CMK (cell line): Measurements from ENCODE around the gene MAP3K20.
"Not testable (repeated sequence)": the region's sequence is repeated elsewhere in the genome, so short reads cannot be mapped to it uniquely, and the experiment has no call there.

Source experiments
- DNase-seq: peaks from one replicate; pipeline ENCODE4 v3.0.0-alpha.2; 2010; ENCODE audit warnings: low read depth

Gene MAP3K20

DNA sequence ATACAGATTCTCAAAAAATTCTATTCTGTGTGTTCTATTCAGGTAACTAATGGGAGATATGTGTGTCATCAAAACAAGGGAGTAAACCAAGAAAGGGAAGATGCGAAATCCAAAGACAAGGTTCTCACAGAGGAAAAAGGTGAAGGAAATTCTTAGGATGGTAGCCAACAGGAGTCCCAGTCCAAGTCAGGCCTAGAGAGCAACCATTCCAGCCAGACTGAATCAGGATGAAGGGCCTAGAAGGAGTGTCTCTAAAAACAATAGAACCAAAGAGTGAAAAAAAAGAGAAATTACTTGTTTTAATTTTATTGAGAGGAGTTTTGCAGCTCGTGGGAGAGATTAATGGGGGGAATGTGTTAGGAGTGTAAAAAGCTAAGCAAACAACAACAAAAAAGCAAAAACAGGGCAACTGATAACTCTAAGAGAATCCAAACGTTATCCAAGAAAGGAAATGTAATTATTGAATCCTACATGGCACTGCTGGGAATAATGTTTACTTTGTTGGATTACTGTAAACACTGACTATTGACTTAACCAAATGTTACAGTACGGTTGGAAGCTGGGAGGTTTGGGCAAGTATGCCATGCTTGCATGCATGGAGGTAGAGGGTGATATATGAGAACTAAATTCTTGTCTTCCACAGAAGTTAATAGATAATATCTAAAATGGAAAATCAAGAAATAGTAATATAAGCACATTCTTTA is 12.3 kb downstream of the MAP3K20 start:
- DNase-seq = no peak

DNA sequence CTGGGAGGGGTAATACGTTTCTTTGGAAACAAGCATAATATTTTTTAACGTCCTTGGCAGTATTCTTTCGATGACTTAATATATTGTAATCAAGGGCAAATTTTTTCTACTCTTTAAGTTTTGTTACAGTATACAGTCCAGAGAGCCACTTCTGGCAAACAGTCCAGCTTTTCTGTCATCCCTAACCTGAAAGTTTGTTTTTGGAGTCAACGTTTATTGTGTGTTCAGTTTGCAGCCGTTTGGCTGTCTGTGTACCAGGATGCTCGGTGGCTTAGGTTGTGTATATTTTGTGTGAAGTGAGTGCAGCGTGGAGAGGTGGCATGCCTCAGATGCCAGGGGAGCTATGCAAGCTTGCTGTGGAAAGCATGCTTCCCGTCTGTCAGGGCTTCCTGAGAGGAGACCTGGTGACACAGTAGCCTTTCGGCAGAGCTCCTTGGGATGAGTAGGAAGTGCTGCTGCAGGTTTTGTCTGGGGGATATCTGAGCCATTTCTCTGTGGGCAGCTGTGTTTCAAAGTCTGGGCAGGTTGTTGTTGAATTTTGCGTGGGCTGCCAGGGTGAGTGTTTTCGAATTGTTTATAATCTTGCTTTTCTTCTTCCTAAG is 14.7 kb downstream of the MAP3K20 start:
- DNase-seq = no peak

GRCh38 chr2:173090973-173091660 is 15.5 kb downstream of the MAP3K20 start:
- no peak for DNase-seq

DNA sequence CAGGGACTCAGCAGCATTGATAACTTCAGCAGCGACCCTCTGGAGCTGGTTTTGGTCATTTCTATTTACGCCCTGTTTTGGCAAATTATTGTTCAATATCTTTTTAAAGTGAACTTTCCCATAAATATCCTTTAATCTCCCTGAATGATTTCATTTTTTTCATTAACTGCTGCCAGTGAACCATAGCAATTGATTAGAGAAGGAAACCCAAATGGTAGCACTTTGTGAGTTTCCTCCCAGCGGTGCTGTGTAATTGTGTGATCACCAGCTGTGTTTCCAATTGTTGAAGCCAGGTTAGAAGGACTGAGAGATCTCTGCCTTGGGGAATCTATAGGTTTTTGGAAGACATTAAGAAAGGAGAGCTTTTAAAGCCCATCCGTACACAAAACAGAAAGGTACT is 16.3 kb downstream of the MAP3K20 start:
- DNase-seq = no peak

DNA sequence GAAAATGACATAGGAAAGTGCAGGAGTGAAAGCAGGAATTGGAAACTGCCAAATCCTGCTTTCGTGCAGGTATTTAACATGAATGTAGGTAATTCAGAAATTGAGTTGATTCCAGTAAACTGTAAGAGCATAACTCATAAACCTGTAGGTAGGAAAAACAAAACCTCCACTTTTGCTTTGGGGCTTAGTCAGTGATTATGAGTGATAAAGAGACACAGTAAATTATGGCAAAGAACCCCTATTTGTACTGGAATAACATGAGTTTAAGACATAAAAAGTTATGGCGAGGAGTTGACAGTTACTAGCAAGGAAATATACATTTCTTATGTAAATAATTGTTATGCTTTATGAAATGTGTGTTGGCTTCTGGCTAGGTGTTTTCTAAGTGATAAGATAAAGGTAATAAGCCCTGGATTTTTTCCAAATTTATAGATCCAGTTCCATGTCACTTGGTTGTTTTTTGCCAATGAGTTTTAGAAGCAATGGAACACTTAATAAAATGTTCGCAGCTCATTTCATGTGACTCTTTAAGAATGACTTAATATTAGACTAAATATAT is 17.3 kb downstream of the MAP3K20 start:
- no peak for DNase-seq

DNA sequence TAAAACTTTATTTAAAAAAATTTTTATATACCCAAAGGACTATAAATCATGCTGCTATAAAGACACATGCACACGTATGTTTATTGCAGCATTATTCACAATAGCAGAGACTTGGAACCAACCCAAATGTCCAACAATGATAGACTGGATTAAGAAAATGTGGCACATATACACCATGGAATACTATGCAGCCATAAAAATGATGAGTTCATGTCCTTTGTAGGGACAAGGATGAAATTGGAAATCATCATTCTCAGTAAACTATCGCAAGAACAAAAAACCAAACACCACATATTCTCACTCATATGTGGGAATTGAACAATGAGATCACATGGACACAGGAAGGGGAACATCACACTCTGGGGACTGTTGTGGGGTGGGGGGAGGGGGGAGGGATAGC is 18.0 kb downstream of the MAP3K20 start:
- DNase-seq = not testable (repeated sequence)

GRCh38 chr2:173094731-173095130 is 19.1 kb downstream of the MAP3K20 start:
- no peak for DNase-seq

DNA sequence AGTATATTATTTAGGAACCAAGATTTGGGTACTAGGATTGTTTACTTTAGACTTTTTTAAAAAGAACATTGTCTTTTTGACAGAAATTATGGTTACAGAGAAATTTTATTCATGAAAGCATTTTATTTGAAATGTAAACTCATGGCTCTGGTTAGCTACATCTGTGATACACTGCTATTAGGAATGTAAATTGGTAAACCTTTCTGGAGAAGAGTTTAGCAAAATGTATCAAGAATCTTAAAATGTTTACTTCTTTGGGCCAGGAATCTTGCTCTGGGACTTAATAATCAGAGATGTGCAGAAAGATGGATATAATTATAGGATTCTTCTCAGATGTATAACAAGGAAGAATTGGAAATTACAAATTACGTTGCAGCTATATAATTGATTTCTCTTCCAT is 19.7 kb downstream of the MAP3K20 start:
- DNase-seq = no peak

DNA sequence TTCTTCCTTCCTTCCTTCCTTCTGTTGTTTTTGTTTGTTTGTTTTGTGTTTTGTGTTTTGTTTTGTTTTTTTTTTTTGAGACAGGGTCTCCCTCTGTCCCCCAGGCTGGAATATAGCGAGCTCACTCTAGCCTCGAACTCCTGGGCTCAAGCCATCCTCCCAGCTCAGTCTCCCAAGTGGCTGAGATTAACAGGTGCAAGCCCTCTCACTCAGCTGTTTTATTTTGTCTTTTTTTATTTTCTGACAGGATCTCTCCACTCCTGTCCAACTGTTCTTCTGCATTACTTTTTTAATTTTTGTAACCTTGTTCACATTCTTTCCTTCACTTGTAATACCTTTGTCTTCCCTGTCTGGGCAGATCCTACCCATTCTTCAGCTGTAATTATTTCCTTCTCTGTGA is 23.6 kb downstream of the MAP3K20 start:
- DNase-seq = no peak

- no peak for DNase-seq
Measured at GRCh38 chr2:173099804-173100203, 24.2 kb downstream of the MAP3K20 start.

DNA sequence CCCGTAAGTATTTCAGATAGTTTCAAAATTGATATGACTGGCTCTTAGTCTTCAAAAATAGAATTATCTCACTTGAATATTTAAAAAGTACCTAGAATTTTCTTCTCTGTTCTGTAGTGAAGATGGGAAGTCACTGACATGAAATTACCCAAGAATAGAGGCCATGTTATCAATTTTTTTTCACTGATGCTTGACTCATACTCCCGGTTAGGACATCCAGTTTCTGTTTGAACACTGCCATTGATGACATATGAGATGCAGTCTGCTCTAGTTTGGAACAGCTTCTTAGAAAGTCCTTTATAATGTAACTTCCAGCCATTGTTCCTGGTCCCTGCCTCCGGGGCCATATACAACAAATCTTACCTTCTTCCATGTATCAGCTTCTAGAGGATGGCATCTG is 26.0 kb downstream of the MAP3K20 start:
- DNase-seq = no peak

- DNase-seq = no peak
Measured at GRCh38 chr2:173104156-173104555, 28.5 kb downstream of the MAP3K20 start.

GRCh38 chr2:173106959-173107628 is 31.4 kb downstream of the MAP3K20 start:
- no peak for DNase-seq

- DNase-seq = no peak
Measured at GRCh38 chr2:173107629-173108022, 32.0 kb downstream of the MAP3K20 start.

DNA sequence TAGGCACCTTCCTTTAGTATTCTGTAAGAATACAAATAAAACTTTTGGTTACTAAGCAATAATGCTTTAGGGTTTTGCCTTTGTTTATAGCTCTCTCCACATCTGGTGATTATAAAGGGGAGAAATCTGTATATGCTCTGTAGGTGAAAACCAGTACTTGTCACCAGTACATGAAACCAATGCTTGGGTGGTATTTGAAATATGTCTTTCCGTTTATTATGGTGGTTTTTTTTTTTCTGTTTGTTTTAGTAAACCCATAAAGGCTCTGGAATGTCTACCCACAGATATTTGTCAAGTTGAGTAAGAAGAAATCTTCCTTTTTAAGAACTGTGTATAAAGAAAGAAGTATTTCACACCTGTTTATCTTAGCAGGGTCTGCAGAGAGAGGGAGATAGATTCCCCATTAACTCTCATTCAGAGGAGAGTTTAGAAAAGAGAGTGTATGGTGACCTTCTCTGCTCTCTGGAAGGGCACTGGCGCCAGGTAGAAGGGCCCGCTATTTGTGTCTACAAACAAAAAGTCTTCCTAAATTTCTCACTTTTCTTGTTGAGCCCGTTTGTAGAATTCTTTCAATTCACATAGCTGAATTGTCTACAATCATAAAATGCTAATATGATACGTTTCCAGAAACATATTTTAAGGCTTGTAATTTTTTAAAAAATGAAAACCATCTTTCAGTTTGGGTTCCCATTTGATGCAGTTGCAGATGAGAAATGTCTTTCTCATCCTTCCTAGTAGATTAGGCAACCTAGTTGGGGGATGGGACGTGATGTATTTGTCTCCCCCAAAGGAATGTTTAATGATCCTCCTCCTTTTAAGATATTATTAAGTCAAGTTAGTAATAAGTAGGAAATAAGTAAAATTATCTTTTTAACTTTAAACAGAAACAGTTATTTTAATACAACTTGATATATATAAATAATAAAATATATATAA is 33.9 kb downstream of the MAP3K20 start:
- no peak for DNase-seq

DNA sequence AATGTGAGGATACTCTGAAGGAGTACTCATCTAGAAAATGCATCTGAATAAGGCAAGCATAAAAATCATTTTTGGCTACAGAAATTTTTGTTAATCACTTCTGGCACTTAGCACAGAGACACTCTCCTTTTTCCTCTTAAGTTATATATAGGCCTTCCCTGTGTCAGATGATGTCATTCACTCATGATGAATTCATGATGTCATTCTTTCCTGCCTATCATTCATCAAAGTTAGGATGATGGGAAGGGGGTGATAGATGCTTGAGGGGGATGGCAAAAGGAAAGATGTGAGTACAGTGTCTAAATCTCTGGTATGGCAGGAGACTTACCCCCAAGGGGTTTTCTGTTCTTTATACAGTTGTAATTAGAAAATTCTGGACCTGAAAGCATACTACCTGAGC is 42.0 kb downstream of the MAP3K20 start:
- DNase-seq = no peak

DNA sequence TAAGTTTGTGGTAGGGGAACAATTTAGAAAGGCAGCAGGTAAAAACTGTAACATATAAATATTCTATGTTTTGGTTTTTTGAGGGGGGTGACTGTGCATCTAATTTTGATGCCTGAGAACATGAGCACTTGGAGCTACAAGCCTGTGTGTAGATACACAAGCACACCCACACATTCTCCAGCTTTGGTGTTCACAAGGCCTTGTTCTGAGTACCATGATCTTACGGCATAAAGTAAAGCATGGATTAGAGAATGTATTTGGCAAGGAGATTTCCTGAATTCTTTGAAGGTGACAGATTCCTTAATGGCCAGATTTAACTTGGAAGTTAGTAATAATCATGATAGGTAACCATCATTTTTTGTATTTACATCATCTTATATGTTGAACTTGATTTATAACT is 42.7 kb downstream of the MAP3K20 start:
- no peak for DNase-seq

DNA sequence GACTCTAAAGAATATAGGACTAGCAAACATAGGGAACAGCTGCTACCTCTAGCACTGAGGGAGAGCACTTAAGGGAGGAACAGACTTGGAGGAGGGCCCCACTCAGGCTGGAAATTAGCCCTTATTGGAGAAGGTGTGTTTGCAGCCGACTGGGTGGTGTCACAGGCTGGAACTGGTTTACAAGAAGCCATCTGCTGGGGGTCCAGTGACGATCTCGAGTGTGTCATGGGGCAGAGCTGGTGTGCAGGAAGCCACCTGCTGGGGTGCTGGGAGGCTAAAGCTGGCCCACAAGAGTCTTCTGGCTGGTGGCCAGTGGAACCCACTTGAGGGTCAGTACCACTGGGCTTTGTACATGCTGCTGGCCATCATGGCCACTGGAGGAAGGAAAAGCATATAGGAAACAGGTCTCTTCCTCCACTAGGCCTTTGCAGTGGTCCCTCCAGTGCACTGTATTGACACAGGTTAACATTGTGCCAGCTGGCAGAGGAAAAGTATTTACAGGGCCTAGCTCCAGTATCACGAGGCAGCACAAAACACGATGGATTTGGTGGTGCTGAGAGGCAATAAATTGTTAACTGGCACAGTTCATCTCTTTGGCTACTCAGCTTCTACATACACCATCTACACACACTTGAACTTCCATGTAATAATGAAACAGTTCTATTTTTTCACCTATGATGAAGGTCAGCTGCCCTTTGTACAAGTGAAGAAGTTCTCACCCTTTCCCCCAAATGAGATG is 43.6 kb downstream of the MAP3K20 start:
- no peak for DNase-seq

GRCh38 chr2:173119944-173120343 is 44.3 kb downstream of the MAP3K20 start:
- no peak for DNase-seq

DNA sequence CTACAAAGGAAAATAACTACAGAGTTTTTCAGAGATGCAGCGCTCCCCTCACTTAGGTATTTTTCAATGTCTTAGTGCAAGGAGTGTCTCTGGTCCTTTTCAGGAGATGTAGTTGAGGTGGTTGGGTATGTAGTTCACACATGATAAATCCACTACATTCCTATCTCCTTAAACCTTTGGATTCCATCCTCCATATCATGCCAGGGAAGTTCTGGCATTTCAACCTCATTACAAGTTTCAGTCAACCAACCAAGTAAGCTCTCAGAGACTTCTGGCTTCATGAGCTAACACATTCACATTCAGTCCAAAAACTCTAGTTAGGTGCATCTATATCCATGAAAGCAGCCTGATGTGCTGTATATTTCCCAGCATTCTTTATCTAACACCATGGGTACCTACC is 47.3 kb downstream of the MAP3K20 start:
- no peak for DNase-seq

DNA sequence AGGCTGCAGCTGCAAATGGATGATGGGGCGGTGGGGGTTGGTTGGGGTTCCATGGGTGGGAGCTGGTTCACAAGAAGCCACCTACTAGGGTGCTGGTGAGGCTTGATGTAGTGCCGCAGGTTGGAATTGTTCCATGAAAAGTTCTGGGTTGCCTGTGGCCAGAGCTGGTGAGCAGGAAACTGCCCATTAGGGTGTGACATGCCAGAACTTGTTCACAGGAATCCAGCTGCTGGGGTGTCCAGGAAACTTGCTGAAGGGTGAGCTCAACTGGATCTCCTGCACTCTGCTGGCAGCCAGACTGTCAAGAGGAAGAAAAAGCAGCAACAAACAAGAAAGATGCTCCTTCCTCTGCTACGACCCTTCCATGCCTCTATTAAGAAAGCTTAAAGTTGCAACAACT is 48.8 kb downstream of the MAP3K20 start:
- DNase-seq = no peak
